IPS-15b (cell line): ENCODE data around the gene CYP8B1.

ENCODE experiments used
- H3K27me3 ChIP-seq: one replicate; pipeline ENCODE4 v1.6.1; 2013; ENCODE audit warnings: low read length; ENCODE audit not compliant: control insufficient read depth, insufficient read depth
- H3K36me3 ChIP-seq: one replicate; pipeline ENCODE4 v1.6.1; 2013; ENCODE audit warnings: low read length; ENCODE audit not compliant: control insufficient read depth, insufficient read depth
- H3K4me1 ChIP-seq: one replicate; pipeline ENCODE4 v1.6.1; 2013; ENCODE audit warnings: mild to moderate bottlenecking, low read length; ENCODE audit not compliant: control insufficient read depth, insufficient read depth
- H3K4me3 ChIP-seq: one replicate; pipeline ENCODE4 v1.5.1; 2013; ENCODE audit warnings: low read depth, low read length
- H3K9ac ChIP-seq: one replicate; pipeline ENCODE4 v1.6.1; 2013; ENCODE audit warnings: low read depth, mild to moderate bottlenecking, low read length
- H3K9me3 ChIP-seq: one replicate; pipeline ENCODE4 v1.6.1; 2013; ENCODE audit warnings: mild to moderate bottlenecking, low read length; ENCODE audit not compliant: control insufficient read depth, insufficient read depth

CYP8B1 gene, protein sequence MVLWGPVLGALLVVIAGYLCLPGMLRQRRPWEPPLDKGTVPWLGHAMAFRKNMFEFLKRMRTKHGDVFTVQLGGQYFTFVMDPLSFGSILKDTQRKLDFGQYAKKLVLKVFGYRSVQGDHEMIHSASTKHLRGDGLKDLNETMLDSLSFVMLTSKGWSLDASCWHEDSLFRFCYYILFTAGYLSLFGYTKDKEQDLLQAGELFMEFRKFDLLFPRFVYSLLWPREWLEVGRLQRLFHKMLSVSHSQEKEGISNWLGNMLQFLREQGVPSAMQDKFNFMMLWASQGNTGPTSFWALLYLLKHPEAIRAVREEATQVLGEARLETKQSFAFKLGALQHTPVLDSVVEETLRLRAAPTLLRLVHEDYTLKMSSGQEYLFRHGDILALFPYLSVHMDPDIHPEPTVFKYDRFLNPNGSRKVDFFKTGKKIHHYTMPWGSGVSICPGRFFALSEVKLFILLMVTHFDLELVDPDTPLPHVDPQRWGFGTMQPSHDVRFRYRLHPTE

DNA sequence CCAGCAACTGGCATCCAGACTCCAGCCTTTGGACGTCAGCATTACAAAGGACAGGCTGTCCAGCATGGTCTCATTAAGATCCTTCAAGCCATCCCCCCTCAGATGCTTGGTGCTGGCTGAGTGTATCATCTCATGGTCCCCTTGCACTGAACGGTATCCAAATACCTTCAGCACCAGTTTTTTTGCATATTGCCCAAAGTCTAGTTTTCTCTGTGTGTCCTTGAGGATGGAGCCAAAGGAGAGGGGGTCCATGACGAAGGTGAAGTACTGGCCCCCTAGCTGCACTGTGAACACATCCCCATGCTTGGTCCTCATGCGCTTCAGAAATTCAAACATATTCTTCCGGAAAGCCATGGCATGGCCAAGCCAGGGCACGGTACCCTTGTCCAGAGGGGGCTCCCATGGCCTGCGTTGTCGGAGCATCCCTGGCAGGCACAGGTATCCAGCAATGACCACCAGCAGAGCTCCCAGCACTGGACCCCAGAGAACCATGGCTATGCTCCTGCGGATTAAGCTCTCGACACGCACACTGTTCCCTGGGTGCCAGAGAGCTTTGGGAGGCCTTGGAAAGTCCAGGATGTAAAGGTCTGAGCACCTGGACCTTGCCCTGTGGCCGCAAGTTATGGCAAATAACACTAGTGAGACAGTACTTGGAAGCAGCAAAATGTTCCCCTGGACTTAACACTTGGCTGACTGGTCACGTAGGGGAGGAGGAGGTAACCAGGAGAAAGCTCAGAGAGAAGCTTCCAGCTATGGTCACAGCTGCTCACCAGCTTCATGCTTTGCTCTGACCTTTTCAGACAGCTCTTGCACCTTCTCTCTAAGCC lies at the start of gene CYP8B1:
TSS of gene CYP8B1 (minus strand) at position 555 of the 827 bp plus-strand sequence. CDS start at position 492, 63 bp downstream.
- Histone ChIP-seq H3K9me3 (no peaks in the 10 kb centered on the region), H3K9ac (no peak within 1 kb of the TSS), H3K36me3 (no peaks in the 10 kb centered on the region), H3K27me3 (no peaks in the 10 kb centered on the region), H3K4me1 (no peaks in the 10 kb centered on the region), H3K4me3 (no peak within 1 kb of the TSS)

DNA sequence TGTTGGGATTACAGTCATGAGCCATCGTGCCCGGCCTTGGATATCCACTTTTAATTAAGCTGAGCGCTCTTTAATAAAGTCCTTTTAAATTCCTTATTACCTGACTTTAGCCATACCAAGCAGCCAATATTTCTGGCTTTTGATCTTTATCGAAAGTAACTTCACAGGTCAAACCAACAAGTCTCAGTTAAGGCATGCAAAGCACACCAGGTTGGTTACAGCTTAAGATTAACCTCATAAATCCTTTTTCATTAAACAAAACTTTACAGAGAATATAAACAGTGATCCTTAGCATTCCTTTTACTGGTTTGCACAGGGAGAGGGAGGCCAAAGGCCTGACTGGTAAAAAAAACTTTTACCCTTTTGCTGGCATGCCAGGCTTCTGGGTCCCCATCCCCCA lies 47.9 kb upstream of the CYP8B1 start:
- H3K27me3 ChIP-seq = no peaks in the 10 kb centered on the region
- no peak overlapping the region for H3K9ac ChIP-seq
- H3K36me3 ChIP-seq = no peaks in the 10 kb centered on the region
- H3K4me1 ChIP-seq = no peaks in the 10 kb centered on the region
- no peaks in the 10 kb centered on the region for H3K9me3 ChIP-seq
- H3K4me3 ChIP-seq = no peak overlapping the region

DNA sequence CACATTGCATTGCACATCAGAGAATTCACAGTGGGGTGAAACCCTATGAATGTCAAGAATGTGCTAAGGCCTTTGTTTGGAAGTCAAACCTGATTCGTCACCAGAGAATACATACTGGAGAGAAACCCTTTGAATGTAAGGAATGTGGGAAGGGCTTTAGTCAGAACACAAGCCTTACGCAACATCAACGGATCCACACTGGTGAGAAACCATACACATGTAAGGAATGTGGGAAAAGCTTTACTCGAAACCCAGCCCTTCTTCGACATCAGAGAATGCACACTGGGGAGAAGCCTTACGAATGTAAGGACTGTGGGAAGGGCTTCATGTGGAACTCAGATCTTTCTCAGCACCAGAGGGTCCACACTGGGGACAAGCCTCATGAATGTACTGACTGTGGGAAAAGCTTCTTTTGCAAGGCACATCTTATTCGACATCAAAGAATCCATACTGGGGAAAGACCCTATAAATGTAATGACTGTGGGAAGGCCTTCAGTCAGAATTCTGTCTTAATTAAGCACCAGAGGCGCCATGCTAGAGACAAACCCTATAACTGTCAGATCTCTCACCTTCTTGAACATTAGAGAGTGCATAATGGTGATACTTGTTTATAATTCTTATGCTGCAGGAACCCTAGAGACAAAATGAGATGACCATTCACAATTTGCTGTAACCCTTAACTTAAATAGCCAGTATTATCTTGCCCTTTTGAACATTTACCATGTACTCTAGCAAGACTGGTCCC lies 39.3 kb upstream of the CYP8B1 start:
- H3K4me3 ChIP-seq = no peak overlapping the region
- H3K36me3 ChIP-seq = no peaks in the 10 kb centered on the region
- H3K27me3 ChIP-seq = no peaks in the 10 kb centered on the region
- no peaks in the 10 kb centered on the region for H3K4me1 ChIP-seq
- no peak overlapping the region for H3K9ac ChIP-seq
- peaks cover 23% of the 10 kb centered on the region for H3K9me3 ChIP-seq

DNA sequence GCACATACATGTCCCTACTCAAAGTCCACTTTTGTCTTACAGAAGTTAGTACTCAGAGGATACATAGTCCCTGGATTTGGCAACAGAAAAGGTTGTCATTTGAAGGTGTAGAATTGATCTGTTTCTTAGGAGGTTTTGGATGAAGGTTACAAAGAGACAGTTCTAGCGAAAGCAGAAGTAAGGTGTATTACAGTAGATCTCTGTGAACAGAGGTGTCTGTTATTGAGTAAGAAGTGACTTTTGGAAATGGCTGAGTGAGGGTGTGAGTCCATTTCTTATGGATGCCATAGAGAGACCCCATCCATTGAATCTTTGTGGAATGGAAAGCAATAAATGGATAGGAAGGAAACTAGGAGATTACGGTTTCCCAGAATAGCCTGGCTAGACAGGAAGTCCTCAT lies 35.9 kb upstream of the CYP8B1 start:
- Histone ChIP-seq H3K4me1 (no peaks in the 10 kb centered on the region), H3K36me3 (no peaks in the 10 kb centered on the region), H3K4me3 (no peak overlapping the region), H3K9ac (no peak overlapping the region), H3K27me3 (no peaks in the 10 kb centered on the region), H3K9me3 (peaks cover 15% of the 10 kb centered on the region)

- H3K27me3 ChIP-seq = no peaks in the 10 kb centered on the region
- no peaks in the 10 kb centered on the region for H3K36me3 ChIP-seq
- no peaks in the 10 kb centered on the region for H3K4me1 ChIP-seq
- peaks cover 4% of the 10 kb centered on the region for H3K9me3 ChIP-seq
- no peak overlapping the region for H3K4me3 ChIP-seq
- no peak overlapping the region for H3K9ac ChIP-seq
Measured at GRCh38 chr3:42908675-42909074, 33.0 kb upstream of the CYP8B1 start.

DNA sequence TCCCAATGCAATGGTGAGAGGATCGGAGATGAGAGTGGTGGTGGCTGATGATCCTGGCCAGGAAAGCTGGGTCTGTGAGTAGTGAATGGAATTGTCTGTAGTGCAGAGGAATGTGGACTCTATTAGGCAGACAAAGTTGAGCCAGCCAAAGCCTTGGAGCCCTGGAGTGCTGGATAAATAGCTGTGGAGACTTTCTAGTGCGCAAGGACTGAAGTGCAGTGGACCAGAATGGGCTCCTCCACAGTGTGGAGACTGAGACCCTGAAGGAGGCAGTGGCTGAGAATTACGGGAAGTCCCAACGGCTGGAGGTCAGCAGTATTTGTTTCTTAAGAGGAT lies 31.1 kb upstream of the CYP8B1 start:
- peaks cover 4% of the 10 kb centered on the region for H3K9me3 ChIP-seq
- H3K27me3 ChIP-seq = no peaks in the 10 kb centered on the region
- H3K36me3 ChIP-seq = no peaks in the 10 kb centered on the region
- H3K4me1 ChIP-seq = no peaks in the 10 kb centered on the region
- H3K9ac ChIP-seq = no peak overlapping the region
- H3K4me3 ChIP-seq = no peak overlapping the region

GRCh38 chr3:42906070-42906847 lies 30.6 kb upstream of the CYP8B1 start, which contains the start of gene ZNF662:
ZNF662 (plus strand) TSS chr3:42906142; CDS start chr3:42908115, 1,973 bp downstream.
- Histone ChIP-seq H3K9ac (no peak within 1 kb of the TSS), H3K4me1 (no peaks in the 10 kb centered on the region), H3K36me3 (no peaks in the 10 kb centered on the region), H3K4me3 (no peak within 1 kb of the TSS), H3K27me3 (no peaks in the 10 kb centered on the region), H3K9me3 (peaks cover 2% of the 10 kb centered on the region)

GRCh38 chr3:42905740-42906069 lies 30.0 kb upstream of the CYP8B1 start:
- H3K9me3 ChIP-seq = no peaks in the 10 kb centered on the region
- H3K9ac ChIP-seq = no peak overlapping the region
- H3K27me3 ChIP-seq = no peaks in the 10 kb centered on the region
- H3K4me1 ChIP-seq = no peaks in the 10 kb centered on the region
- H3K4me3 ChIP-seq = no peak overlapping the region
- H3K36me3 ChIP-seq = no peaks in the 10 kb centered on the region

- Histone ChIP-seq H3K4me1 (no peaks in the 10 kb centered on the region), H3K9me3 (no peaks in the 10 kb centered on the region), H3K9ac (no peak overlapping the region), H3K27me3 (no peaks in the 10 kb centered on the region), H3K36me3 (no peaks in the 10 kb centered on the region), H3K4me3 (no peak overlapping the region)
Measured at GRCh38 chr3:42904076-42904475, 28.4 kb upstream of the CYP8B1 start.

DNA sequence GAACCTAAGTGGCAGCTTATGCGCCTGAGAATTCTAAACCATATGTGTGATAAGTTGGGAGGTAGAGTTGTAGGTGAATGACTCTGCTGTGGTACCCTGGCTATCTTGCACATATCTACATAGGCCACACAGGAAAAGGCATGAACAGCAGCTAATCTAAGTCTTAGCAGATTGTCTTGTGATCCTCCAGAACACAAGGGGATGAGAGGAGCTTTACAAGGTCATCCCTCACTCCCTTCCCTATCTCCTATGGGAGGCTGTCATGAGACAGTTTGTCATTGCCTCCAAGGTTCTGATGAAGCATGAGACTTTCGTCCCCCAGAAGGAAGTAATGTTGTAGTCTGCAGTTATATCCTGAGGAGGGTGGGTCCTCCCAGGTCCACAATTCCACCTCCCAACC lies 26.6 kb upstream of the CYP8B1 start:
- H3K4me3 ChIP-seq = no peak overlapping the region
- H3K27me3 ChIP-seq = no peaks in the 10 kb centered on the region
- no peaks in the 10 kb centered on the region for H3K36me3 ChIP-seq
- H3K9me3 ChIP-seq = no peaks in the 10 kb centered on the region
- no peaks in the 10 kb centered on the region for H3K4me1 ChIP-seq
- H3K9ac ChIP-seq = no peak overlapping the region

GRCh38 chr3:42901073-42901415 lies 25.4 kb upstream of the CYP8B1 start:
- Histone ChIP-seq H3K36me3 (no peaks in the 10 kb centered on the region), H3K4me1 (no peaks in the 10 kb centered on the region), H3K27me3 (no peaks in the 10 kb centered on the region), H3K4me3 (no peak overlapping the region), H3K9ac (no peak overlapping the region), H3K9me3 (no peaks in the 10 kb centered on the region)
